Lower leg skin (tissue), 4 donors: ENCODE data around the gene PABPN1. TPM values are rescaled to one million over a fixed set of nuclear protein-coding genes. Genes with fewer than 3 reads are reported as not detected.

ENCODE experiments used
- DNase-seq, 2 donors: peaks; one replicate each; pipeline ENCODE4 v3.0.0-alpha.2; 2019; ENCODE audit warnings: low spot score in 2 of 2
- H3K4me3 ChIP-seq: fragments of 200-600 bp; sonication (generic); 2 replicates; pipeline ENCODE4 v1.5.1; 2017; ENCODE audit warnings: mild to moderate bottlenecking, low read depth; ENCODE audit not compliant: poor library complexity, severe bottlenecking
- CTCF ChIP-seq, 3 donors: fragments of 450-650 bp; IDR thresholded peaks; one replicate each; pipeline ENCODE4 v1.5.1; 2016; ENCODE audit warnings: antibody characterized with exemption in 3 of 3, mild to moderate bottlenecking in 3 of 3, moderate library complexity in 2 of 3
- POLR2A ChIP-seq, 2 donors: fragments of 450-650 bp; IDR thresholded peaks; one replicate each; pipeline ENCODE4 v1.6.1; 2016 to 2017; ENCODE audit warnings: antibody characterized with exemption in 2 of 2, mild to moderate bottlenecking in 1 of 2, moderate library complexity in 1 of 2
- WGBS, 2 donors: methylation state at CpG; one replicate each; pipeline ENCODE4 v1.1.5; 2018; 5-methylcytosine and 5-hydroxymethylcytosine counted together
- intact Hi-C: fragments of 100-400 bp; cut with DNase I; formaldehyde crosslinking; loops from one replicate; pipeline ENCODE4 v1.15.0; 2023; ENCODE audit warnings: low total_unique reads
- total RNA-seq, 4 donors: library from RNA; depleted of rRNA; stranded (reverse); fragments of >200 nt; gene quantifications; one replicate each; pipeline ENCODE4 v1.1.0, GENCODE V29; 2016

Gene PABPN1
- total RNA-seq, 4 donors from 2014 or later, result 25.5 to 65.8 (median 39.9) TPM

- no peak overlapping the region for H3K4me3 ChIP-seq
- intact Hi-C loops, result loop anchor here (10.0 kb wide), 1 partner anchor 99 kb away; no protein-coding TSS in a partner anchor
- 75 to 78% methylated on average over 8 to 13 of the region's 13 CpGs for WGBS, 2 donors
- no peak for TF ChIP-seq CTCF (IDR thresholded peaks at IDR 0.05)
- TF ChIP-seq POLR2A (IDR thresholded peaks at IDR 0.05), result no peak
- no peak for DNase-seq
These were observed 24.9 kb downstream of the PABPN1 start for GRCh38 chr14:23345987-23346692.

- WGBS, 2 donors, result 82 to 89% methylated on average over 19 to 25 of the region's 27 CpGs
- no peak for TF ChIP-seq CTCF (IDR thresholded peaks at IDR 0.05)
- TF ChIP-seq POLR2A (IDR thresholded peaks at IDR 0.05), result no peak
- intact Hi-C loops, result loop anchor here (10.0 kb wide), 1 partner anchor 98 kb away; no protein-coding TSS in a partner anchor
- peak in 1 of 2 donors; percentile 75 for DNase-seq
- H3K4me3 ChIP-seq, result no peak overlapping the region
These were observed 25.6 kb downstream of the PABPN1 start for GRCh38 chr14:23346693-23347405.

- WGBS, 2 donors, result 92 to 97% methylated on average over 14 to 19 of the region's 19 CpGs
- H3K4me3 ChIP-seq, result no peak overlapping the region
- peak in 1 of 2 donors; percentile 60 for DNase-seq
- no peak for TF ChIP-seq POLR2A (IDR thresholded peaks at IDR 0.05)
- no peak for TF ChIP-seq CTCF (IDR thresholded peaks at IDR 0.05)
- intact Hi-C loops, result loop anchor here (10.0 kb wide), 1 partner anchor 97 kb away; no protein-coding TSS in a partner anchor
These were observed 26.4 kb downstream of the PABPN1 start for GRCh38 chr14:23347406-23348296.

GRCh38 chr14:23348297-23348655 is 27.0 kb downstream of the PABPN1 start:
- TF ChIP-seq POLR2A (IDR thresholded peaks at IDR 0.05) (no peak), CTCF (IDR thresholded peaks at IDR 0.05) (no peak)
- intact Hi-C loops, result loop anchor here (10.0 kb wide), 1 partner anchor 97 kb away; no protein-coding TSS in a partner anchor
- no peak overlapping the region for H3K4me3 ChIP-seq
- 83 to 87% methylated on average over 6 of the region's 6 CpGs for WGBS, 2 donors
- peak in 1 of 2 donors; percentile 72 for DNase-seq

GRCh38 chr14:23349156-23349845 is 28.0 kb downstream of the PABPN1 start:
- no peak overlapping the region for H3K4me3 ChIP-seq
- TF ChIP-seq CTCF (IDR thresholded peaks at IDR 0.05), result no peak
- intact Hi-C loops, result loop anchor here (10.0 kb wide), 1 partner anchor 96 kb away; no protein-coding TSS in a partner anchor
- WGBS, 2 donors, result 87 to 93% methylated on average over 8 of the region's 8 CpGs
- DNase-seq, result peak in 1 of 2 donors; percentile 79
